Spleen (tissue), 7 donors: ENCODE results near the gene LZIC.

Source experiments
- CTCF ChIP-seq, 11 experiments: fragments of 200-600 bp in 7 of 11; fragments of 450-650 bp in 4 of 11; sonication (generic) in 4 of 11; IDR thresholded peaks in 8 of 11; conservative IDR thresholded peaks in 3 of 11; 1 replicate in 7 of 11; 2 replicates in 4 of 11; pipeline versions ENCODE4 v1.4.0 to v1.8.0; 2016 to 2021; ENCODE audit warnings: antibody characterized with exemption in 11 of 11, inconsistent platforms in 4 of 11, mild to moderate bottlenecking in 1 of 11
- POLR2A ChIP-seq, 3 donors: fragments of 450-650 bp; IDR thresholded peaks; one replicate each; pipeline ENCODE4 v1.5.1; 2017; ENCODE audit warnings: antibody characterized with exemption in 3 of 3, mild to moderate bottlenecking in 1 of 3
- POLR2AphosphoS5 ChIP-seq, 3 donors: sonication (generic); formaldehyde crosslinking; IDR thresholded peaks; one replicate each; pipeline ENCODE4 v1.5.1; 2017; ENCODE audit warnings: antibody characterized with exemption in 3 of 3
- donor health status: DM: no; HTN: no; CAD: no; lungs with moderate emphysema.
- donor health status: DM: no; HTN: no; CAD: no.
- donor health status: DM: no; HTN: no; CAD: no.

GRCh38 chr1:9992910-9993309 is 49.7 kb upstream of the LZIC start:
- no peak for TF ChIP-seq CTCF (IDR thresholded peaks at IDR 0.05 in 8 of 11, conservative IDR thresholded peaks at IDR 0.05 in 3 of 11)
- no peak for TF ChIP-seq POLR2A (IDR thresholded peaks at IDR 0.05)
- no peak for TF ChIP-seq POLR2AphosphoS5 (IDR thresholded peaks at IDR 0.05)
